GM12874 (cell line): ENCODE results near the gene CACNA1D.

Experiments used
- TF ChIP-seq, protein P1 (sequence below): IDR thresholded peaks from 2 replicates; pipeline ENCODE4 v1.5.1; 2011; ENCODE audit warnings: low read depth, mild to moderate bottlenecking, control low read depth, low read length, moderate library complexity; ENCODE audit not compliant: insufficient read depth

CACNA1D gene

DNA sequence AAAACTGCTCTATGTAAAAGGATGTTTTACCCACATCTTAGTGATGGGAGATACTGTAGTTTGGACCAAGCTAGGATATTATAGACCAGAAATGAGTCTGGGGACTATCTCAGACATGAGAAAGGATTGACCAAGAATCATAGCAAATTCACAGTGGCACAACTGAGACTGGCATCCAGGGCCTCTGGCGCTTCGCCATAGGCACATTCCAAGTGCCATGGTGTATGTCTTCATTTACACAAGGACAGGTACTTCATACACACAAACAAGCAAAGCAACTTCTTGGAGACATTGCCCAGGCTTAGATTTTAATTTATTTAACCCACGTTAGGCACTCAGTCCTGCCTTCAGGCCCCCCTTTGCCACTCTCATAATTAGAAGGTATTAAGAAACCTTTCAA is 28.9 kb downstream of the CACNA1D start:
- TF ChIP-seq, protein P1, sequence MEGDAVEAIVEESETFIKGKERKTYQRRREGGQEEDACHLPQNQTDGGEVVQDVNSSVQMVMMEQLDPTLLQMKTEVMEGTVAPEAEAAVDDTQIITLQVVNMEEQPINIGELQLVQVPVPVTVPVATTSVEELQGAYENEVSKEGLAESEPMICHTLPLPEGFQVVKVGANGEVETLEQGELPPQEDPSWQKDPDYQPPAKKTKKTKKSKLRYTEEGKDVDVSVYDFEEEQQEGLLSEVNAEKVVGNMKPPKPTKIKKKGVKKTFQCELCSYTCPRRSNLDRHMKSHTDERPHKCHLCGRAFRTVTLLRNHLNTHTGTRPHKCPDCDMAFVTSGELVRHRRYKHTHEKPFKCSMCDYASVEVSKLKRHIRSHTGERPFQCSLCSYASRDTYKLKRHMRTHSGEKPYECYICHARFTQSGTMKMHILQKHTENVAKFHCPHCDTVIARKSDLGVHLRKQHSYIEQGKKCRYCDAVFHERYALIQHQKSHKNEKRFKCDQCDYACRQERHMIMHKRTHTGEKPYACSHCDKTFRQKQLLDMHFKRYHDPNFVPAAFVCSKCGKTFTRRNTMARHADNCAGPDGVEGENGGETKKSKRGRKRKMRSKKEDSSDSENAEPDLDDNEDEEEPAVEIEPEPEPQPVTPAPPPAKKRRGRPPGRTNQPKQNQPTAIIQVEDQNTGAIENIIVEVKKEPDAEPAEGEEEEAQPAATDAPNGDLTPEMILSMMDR = no peak

DNA sequence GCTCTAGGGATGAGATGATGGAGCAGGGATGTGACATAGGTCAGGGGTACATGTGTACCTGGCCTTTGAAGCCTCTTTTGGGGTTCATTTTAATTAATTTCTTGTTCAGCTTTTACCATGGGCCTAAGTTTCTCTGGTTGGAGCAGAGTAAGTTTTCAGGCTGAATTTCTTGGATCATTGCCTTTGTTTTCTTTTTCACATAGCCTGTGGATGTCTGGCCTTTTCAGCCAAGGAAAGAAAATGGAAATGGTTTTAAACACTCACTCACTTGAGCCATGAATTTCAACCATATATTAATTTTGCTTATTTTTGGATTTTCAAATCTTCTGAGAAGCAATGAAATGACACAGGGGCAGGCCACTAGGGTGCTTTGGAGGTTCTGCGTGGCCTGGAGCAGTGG is 30.2 kb downstream of the CACNA1D start:
- TF ChIP-seq, protein P1 = no peak

DNA sequence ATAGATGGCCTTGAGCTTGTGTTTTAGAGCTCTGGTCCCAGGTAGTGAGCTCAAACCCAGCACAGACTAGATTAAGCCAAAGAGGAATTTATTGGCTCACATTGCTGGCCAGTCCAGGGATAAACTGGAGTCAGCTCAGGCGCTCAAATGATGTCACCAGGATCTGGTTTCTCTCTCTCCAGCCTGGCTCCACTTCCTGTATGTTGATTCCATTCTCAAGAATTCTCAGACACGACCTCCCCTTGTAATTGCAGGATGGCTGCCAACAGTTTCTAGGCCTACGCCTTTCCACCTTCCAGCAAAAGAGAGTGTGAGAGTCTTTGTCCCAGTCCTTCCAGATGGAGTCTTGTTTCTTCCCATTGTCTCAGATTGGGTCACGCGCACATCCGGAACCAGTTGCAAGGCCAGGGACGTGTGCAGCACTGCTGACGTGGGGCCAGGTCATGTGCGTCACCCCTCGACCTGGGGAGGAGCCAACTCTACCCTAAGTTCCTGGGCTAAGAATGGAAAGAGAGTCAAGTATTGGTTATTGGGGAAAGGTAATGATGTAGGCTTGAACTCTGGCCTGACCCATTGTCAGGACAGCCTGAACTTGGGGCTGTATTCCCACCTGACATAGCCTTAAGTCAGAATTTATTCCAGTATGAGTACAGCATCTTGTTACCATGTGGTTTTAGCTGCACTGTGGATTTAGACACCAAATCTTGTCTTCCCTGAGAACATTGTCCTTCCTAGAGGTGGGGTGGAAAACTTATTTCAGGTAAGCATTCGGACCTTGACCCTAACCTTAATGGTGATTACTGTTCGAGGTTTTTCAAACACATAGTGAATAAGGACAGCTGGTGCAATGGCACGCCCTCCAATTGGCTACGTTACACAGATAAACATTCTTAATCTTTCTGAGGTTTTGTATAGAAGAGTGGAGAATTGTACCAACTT is 31.6 kb downstream of the CACNA1D start:
- TF ChIP-seq, protein P1 = no peak

DNA sequence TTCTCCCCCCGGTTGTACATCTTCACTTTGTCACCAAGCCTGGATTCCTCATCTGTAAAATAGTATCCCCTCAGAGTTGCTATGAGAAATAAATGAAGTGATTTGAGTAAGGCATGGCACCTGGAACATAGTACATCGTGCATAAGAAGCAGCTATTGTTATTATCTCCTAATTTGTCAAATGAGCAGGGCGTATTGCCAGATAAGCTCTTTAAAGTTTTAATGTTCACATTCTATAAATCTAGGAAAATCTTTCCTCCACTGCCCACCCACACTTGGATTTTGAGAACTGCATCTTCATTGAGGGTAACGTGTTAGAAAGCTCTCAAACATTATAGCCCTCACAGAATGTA is 32.3 kb downstream of the CACNA1D start:
- TF ChIP-seq, protein P1 = no peak

DNA sequence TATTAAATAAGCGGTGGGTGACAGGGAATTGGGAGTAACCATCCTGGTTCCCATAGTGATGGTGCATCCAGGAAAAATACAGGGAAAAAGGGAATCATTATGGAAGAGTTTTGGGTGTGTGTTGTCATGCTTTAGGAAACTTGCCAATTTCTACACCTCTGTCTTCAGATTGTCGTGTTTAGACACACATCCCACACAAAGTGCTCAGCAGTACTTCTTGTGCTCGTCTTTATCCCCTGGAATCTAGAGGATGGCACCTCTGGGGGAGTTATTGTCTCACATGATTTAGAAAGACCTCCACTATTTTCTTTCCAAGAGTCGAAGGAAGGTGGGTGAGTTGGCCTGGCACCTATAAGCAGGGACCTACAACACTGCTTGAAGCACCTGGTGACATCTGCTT is 35.8 kb downstream of the CACNA1D start:
- TF ChIP-seq, protein P1 = no peak

DNA sequence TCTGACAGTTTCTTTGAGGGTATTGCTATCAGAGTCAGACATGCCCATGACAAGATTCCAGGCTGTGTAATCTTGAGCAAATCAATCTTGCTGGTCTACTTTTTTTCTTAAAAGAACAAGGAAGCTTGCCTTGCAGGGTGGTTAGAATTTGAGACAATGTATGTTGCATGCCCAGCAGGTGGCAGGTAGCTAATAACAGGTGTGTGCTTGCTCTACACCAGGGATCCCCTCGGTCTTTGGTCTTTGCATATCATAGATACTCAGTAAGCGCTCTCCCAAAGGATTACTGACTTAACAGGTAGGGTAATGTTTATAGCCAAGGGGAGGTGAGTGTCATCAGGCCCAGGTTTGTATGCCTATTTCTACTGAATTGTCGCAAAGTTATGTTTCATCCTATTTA is 37.3 kb downstream of the CACNA1D start:
- TF ChIP-seq, protein P1 = no peak

DNA sequence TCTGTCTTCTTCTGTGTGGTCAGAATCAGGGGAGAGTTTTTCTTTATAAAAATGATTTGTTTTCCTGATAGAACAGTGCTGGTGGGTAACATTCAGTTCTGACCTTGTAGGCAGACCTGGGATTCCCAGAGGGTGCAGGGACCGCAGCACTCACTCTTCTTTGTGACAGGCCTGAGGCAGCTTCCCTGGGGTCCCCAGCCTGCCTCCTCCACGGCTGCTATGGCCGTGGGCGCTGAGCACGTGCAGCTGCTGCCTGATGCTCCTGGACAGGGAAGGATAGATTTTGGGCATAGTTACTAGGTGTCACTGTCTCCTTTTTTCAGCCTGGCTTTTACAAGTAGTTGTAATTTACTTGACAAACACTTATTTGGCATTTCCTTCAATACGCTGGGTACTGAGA is 39.1 kb downstream of the CACNA1D start:
- TF ChIP-seq, protein P1 = no peak
